Thyroid gland (tissue), 4 donors: ENCODE data around the gene CDK16.

Experiments used
- POLR2A ChIP-seq, 2 donors: fragments of 450-650 bp; IDR thresholded peaks; one replicate each; pipeline ENCODE4 v1.6.1; 2017; ENCODE audit warnings: antibody characterized with exemption in 2 of 2, mild to moderate bottlenecking in 2 of 2, moderate library complexity in 1 of 2
- TF ChIP-seq, protein P1 (sequence below), 6 experiments: fragments of 200-600 bp in 3 of 6; fragments of 450-650 bp in 3 of 6; sonication (generic) in 3 of 6; IDR thresholded peaks; one replicate each; pipeline ENCODE4 v1.5.1; 2016 to 2019; ENCODE audit warnings: antibody characterized with exemption in 6 of 6, mild to moderate bottlenecking in 2 of 6, inconsistent platforms in 1 of 6, moderate library complexity in 1 of 6

DNA sequence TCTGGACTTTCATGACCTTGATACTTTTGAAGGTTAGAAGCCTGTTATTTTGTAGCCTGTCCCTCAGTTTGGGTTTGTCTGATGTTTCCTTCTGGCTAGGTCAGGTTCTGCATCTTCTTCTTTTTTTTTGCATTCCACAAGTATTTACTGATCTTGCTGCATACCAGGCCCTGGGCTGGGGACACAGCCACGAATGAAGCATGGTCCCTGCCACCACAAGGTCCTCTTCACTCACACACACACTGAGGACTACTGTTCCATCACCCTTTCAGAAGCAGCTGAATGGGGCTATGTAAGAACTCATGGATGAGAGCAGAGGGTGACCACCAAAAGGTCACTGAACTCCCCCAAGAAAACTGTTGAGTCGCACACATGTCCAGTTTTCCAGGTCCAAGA lies 53.5 kb downstream of the CDK16 start:
- TF ChIP-seq, protein P1, sequence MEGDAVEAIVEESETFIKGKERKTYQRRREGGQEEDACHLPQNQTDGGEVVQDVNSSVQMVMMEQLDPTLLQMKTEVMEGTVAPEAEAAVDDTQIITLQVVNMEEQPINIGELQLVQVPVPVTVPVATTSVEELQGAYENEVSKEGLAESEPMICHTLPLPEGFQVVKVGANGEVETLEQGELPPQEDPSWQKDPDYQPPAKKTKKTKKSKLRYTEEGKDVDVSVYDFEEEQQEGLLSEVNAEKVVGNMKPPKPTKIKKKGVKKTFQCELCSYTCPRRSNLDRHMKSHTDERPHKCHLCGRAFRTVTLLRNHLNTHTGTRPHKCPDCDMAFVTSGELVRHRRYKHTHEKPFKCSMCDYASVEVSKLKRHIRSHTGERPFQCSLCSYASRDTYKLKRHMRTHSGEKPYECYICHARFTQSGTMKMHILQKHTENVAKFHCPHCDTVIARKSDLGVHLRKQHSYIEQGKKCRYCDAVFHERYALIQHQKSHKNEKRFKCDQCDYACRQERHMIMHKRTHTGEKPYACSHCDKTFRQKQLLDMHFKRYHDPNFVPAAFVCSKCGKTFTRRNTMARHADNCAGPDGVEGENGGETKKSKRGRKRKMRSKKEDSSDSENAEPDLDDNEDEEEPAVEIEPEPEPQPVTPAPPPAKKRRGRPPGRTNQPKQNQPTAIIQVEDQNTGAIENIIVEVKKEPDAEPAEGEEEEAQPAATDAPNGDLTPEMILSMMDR (IDR thresholded peaks at IDR 0.05) = no peak
- TF ChIP-seq POLR2A (IDR thresholded peaks at IDR 0.05) = no peak
